Measurements from ENCODE around the gene RNF208. TPM values are rescaled to one million over a fixed set of nuclear protein-coding genes. Genes with fewer than 3 reads are reported as not detected.

RNF208 gene
- polyA plus RNA-seq, 2 of the 4 experiments (the other 2 are of a cell fraction) = 0.06 to 1.7 TPM

- FAIRE-seq = no peak
- Histone ChIP-seq H3K9me3 (no peaks in the 10 kb centered on the region), H3K27ac (peak overlapping the region in 1 of 2 experiments; percentile 63; a peak in 2 of 6 replicates)
These were observed 16.0 kb upstream of the RNF208 start for GRCh38 chr9:137237759-137238726.

GRCh38 chr9:137236936-137237421 lies 14.9 kb upstream of the RNF208 start:
- Histone ChIP-seq H3K4me3 (no peak overlapping the region), H3K9me3 (no peaks in the 10 kb centered on the region), H3K27ac (peak overlapping the region in 1 of 2 experiments; percentile 63; a peak in 3 of 6 replicates), H3K4me2 (peak overlapping the region; percentile 65), H3K4me1 (peaks cover 35% of the 10 kb centered on the region)
- no peak for ATAC-seq
- ChIA-PET CTCF (interaction anchor here (0.6 to 13.1 kb wide), 64 partner anchors 8 to 431 kb away, joined by 3 to 236 read pairs (median 5); partner anchors contain the start of genes ANAPC2, CYSRT1, DPP7 and FUT7), POLR2A (interaction anchor here (0.7 to 1.8 kb wide), 2 partner anchors 14 to 48 kb away, joined by 3 to 4 read pairs; no protein-coding TSS in a partner anchor)
- no peak for DNase-seq (ENCODE audit: low read depth in 1 of 2, low spot score in 1 of 2)
- FAIRE-seq = no peak
- 43% methylated on average over 3 of the region's 11 CpGs for WGBS (ENCODE audit: missing lambda C conversion rate)
- TF ChIP-seq TFCP2L1 (CRISPR knock-in tag; IDR thresholded peaks at IDR 0.05) (no peak), ZSCAN20 (CRISPR knock-in tag; IDR thresholded peaks at IDR 0.05) (no peak), FOSL2 (IDR thresholded peaks at IDR 0.05) (no peak), FOSL2 (CRISPR knock-in tag; IDR thresholded peaks at IDR 0.05) (no peak)

More at GRCh38 chr9:137237759-137238726, 16.0 kb upstream of the RNF208 start:
- POLR2A ChIA-PET = interaction anchor here (1.8 kb wide), 1 partner anchor 49 kb away, joined by 4 read pairs; no protein-coding TSS in a partner anchor
- ATAC-seq (no peak), DNase-seq (ENCODE audit: low read depth in 1 of 2, low spot score in 1 of 2) (peak in 1 of 2 experiments; percentile 42)
- H3K4me2 ChIP-seq = peak overlapping the region; percentile 13; the same call in 2 of the 3 replicates
- TF ChIP-seq, protein P1, sequence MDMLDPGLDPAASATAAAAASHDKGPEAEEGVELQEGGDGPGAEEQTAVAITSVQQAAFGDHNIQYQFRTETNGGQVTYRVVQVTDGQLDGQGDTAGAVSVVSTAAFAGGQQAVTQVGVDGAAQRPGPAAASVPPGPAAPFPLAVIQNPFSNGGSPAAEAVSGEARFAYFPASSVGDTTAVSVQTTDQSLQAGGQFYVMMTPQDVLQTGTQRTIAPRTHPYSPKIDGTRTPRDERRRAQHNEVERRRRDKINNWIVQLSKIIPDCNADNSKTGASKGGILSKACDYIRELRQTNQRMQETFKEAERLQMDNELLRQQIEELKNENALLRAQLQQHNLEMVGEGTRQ (IDR thresholded peaks at IDR 0.05) = no peak
- no peak for TF ChIP-seq CHD2 (IDR thresholded peaks at IDR 0.05; ENCODE audit: low read length, partially characterized antibody)
- TF ChIP-seq KDM5A (IDR thresholded peaks at IDR 0.05) = no peak
- TF ChIP-seq ESRRA (IDR thresholded peaks at IDR 0.05; ENCODE audit: borderline replicate concordance, low read length) = no peak
- no peak for TF ChIP-seq EHF (CRISPR knock-in tag; IDR thresholded peaks at IDR 0.05)
- TF ChIP-seq PHF8 (IDR thresholded peaks at IDR 0.05; ENCODE audit: borderline replicate concordance, low read depth) = no peak
- 63% methylated on average over 10 of the region's 13 CpGs for WGBS (ENCODE audit: missing lambda C conversion rate)
- H3K4me3 ChIP-seq = no peak overlapping the region
- CTCF ChIA-PET = interaction anchor here (0.6 to 13.1 kb wide), 24 partner anchors 9 to 275 kb away, joined by 3 to 236 read pairs (median 7); partner anchors contain the start of genes ANAPC2, CYSRT1, DPP7 and MAN1B1
- H3K4me1 ChIP-seq = peaks cover 42% of the 10 kb centered on the region

GRCh38 chr9:137236238-137236935 lies 14.3 kb upstream of the RNF208 start:
- ATAC-seq = peak; percentile 20 to 69
- Histone ChIP-seq H3K27ac (peak overlapping the region in 1 of 2 experiments; percentile 63; a peak in 3 of 6 replicates), H3K4me1 (peaks cover 35% of the 10 kb centered on the region), H3K9me3 (no peaks in the 10 kb centered on the region), H3K4me2 (peak overlapping the region; percentile 65), H3K4me3 (no peak overlapping the region)
- peak; percentile 82 to 93 for DNase-seq (ENCODE audit: low read depth in 1 of 2, low spot score in 1 of 2)
- POLR2A ChIA-PET = interaction anchor here (0.6 to 1.8 kb wide), 3 partner anchors 13 to 106 kb away, joined by 3 to 5 read pairs (median 4); no protein-coding TSS in a partner anchor
- CTCF ChIA-PET = interaction anchor here (0.6 to 13.1 kb wide), 67 partner anchors 8 to 431 kb away, joined by 3 to 236 read pairs (median 5); partner anchors contain the start of genes ANAPC2, CYSRT1, DPP7 and FUT7
- FAIRE-seq = no peak
- TF ChIP-seq RCOR1 (IDR thresholded peaks at IDR 0.05; ENCODE audit: low read depth, low read length) (no peak), MAZ (IDR thresholded peaks at IDR 0.05; ENCODE audit: borderline replicate concordance, low read depth, low read length) (peak; percentile 70; the same call in 1 of the 2 replicates), HMGXB4 (CRISPR knock-in tag; IDR thresholded peaks at IDR 0.05; ENCODE audit: borderline replicate concordance) (0 out of 2 replicates have a peak, but pooled peaks have one; percentile 18), ZSCAN20 (CRISPR knock-in tag; IDR thresholded peaks at IDR 0.05) (no peak), RAD21 (conservative IDR thresholded peaks at IDR 0.05 in 1 of 2, IDR thresholded peaks at IDR 0.05 in 1 of 2) (peak; percentile 76 to 84), SMC3 (IDR thresholded peaks at IDR 0.05) (peak; percentile 84)
- TF ChIP-seq, protein P2, sequence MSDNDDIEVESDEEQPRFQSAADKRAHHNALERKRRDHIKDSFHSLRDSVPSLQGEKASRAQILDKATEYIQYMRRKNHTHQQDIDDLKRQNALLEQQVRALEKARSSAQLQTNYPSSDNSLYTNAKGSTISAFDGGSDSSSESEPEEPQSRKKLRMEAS (IDR thresholded peaks at IDR 0.05) = peak; percentile 54
- TF ChIP-seq, protein P3, sequence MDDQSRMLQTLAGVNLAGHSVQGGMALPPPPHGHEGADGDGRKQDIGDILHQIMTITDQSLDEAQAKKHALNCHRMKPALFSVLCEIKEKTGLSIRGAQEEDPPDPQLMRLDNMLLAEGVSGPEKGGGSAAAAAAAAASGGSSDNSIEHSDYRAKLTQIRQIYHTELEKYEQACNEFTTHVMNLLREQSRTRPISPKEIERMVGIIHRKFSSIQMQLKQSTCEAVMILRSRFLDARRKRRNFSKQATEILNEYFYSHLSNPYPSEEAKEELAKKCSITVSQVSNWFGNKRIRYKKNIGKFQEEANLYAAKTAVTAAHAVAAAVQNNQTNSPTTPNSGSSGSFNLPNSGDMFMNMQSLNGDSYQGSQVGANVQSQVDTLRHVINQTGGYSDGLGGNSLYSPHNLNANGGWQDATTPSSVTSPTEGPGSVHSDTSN (IDR thresholded peaks at IDR 0.05) = 0 out of 2 replicates have a peak, but pooled peaks have one; percentile 16
- TF ChIP-seq, protein P4, sequence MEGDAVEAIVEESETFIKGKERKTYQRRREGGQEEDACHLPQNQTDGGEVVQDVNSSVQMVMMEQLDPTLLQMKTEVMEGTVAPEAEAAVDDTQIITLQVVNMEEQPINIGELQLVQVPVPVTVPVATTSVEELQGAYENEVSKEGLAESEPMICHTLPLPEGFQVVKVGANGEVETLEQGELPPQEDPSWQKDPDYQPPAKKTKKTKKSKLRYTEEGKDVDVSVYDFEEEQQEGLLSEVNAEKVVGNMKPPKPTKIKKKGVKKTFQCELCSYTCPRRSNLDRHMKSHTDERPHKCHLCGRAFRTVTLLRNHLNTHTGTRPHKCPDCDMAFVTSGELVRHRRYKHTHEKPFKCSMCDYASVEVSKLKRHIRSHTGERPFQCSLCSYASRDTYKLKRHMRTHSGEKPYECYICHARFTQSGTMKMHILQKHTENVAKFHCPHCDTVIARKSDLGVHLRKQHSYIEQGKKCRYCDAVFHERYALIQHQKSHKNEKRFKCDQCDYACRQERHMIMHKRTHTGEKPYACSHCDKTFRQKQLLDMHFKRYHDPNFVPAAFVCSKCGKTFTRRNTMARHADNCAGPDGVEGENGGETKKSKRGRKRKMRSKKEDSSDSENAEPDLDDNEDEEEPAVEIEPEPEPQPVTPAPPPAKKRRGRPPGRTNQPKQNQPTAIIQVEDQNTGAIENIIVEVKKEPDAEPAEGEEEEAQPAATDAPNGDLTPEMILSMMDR (IDR thresholded peaks at IDR 0.05) = peak; percentile 97
- WGBS (ENCODE audit: missing lambda C conversion rate) = 38% methylated on average over 20 of the region's 31 CpGs
